Lower lobe of right lung (tissue), 2 donors: ENCODE measurements around the gene UTS2B. TPM values are rescaled to one million over a fixed set of nuclear protein-coding genes. Genes with fewer than 3 reads are reported as not detected.

Experiments used
- ATAC-seq, 2 donors: fragments of 200-7000 bp; cut with Tn5 transposase; one replicate each; pipeline ENCODE4 v1.9.1; 2020 to 2022; ENCODE audit warnings: mild to moderate bottlenecking in 2 of 2, moderate library complexity in 2 of 2
- DNase-seq: peaks from one replicate; pipeline ENCODE4 v3.0.0-alpha.2; 2020
- H3K27ac ChIP-seq: fragments of 200-600 bp; one replicate; pipeline ENCODE4 v1.8.0; 2022
- H3K27me3 ChIP-seq: fragments of 200-600 bp; one replicate; pipeline ENCODE4 v1.8.0; 2022; ENCODE audit warnings: low read depth
- H3K36me3 ChIP-seq: fragments of 200-600 bp; one replicate; pipeline ENCODE4 v1.8.0; 2022; ENCODE audit warnings: mild to moderate bottlenecking
- H3K4me1 ChIP-seq: fragments of 200-600 bp; one replicate; pipeline ENCODE4 v1.8.0; 2022
- H3K4me3 ChIP-seq: fragments of 200-600 bp; one replicate; pipeline ENCODE4 v1.8.0; 2022; ENCODE audit warnings: mild to moderate bottlenecking
- H3K9me3 ChIP-seq: fragments of 200-600 bp; one replicate; pipeline ENCODE4 v1.8.0; 2022
- CTCF ChIP-seq: fragments of 200-600 bp; IDR thresholded peaks from one replicate; pipeline ENCODE4 v1.8.0; 2022; ENCODE audit warnings: antibody characterized with exemption, mild to moderate bottlenecking
- intact Hi-C: fragments of 100-400 bp; cut with DNase I; formaldehyde crosslinking; loops from one replicate; pipeline ENCODE4 v1.11.0; 2022
- total RNA-seq: library from RNA; stranded (reverse); fragmentation: NEBNext Ultra II Directional; extraction: Animal tissue kit (Norgen Biotek cat#: 25700); gene quantifications from one replicate; pipeline ENCODE4 v1.2.1, GENCODE V29; 2021
- donor health status: DM: no; HTN: yes; CAD: no; lungs with severe emphysema.

Gene UTS2B
- total RNA-seq, 1 donor from 2014 or later = 0.44 TPM

DNA sequence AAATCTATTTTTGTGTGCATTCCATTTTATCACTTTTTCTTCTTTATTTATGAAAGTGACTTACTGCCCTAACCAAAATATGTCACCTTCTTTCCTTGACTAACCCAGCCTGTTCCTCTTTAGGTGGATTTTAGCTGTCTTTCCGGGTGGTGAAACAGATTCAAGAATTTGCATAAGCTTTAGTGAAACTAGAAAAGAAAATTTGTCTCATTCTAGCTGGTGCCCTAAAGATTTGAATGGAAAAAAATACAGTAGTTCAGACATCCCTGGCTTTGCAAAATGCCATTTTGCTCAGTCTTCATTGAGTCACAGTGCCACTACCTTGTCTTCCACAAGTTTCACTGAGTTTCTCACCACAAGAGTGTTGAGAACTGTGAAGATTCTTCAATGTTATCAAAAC lies 29.3 kb downstream of the UTS2B start:
- TF ChIP-seq CTCF = no peak
- Histone ChIP-seq H3K36me3 (no peaks in the 10 kb centered on the region), H3K27ac (no peak overlapping the region), H3K4me1 (no peaks in the 10 kb centered on the region), H3K9me3 (no peaks in the 10 kb centered on the region), H3K4me3 (no peak overlapping the region), H3K27me3 (no peaks in the 10 kb centered on the region)
- intact Hi-C loops = no loop called here
- ATAC-seq (no peak), DNase-seq (no peak)

DNA sequence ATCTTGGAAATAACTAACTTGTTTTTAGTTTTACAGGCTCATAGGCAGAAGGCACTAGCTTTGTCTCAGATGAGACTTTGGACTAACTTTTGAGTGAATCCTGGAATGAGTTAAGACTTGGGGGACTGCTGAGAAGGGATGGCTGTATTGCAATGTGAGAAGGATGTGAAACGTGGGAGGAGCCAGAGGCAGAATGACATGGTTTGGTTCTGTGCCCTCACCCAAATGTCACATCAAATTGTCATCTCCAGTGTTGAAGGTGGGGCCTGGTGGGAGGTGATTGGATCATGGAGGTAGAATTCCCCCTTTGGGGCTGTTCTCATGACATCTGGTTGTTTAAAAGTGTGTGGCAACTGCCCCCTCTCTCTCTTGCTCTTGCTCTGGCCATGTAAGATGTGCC lies 29.9 kb downstream of the UTS2B start:
- intact Hi-C loops = no loop called here
- ATAC-seq (no peak), DNase-seq (no peak)
- Histone ChIP-seq H3K27me3 (no peaks in the 10 kb centered on the region), H3K36me3 (no peaks in the 10 kb centered on the region), H3K4me3 (no peak overlapping the region), H3K4me1 (no peaks in the 10 kb centered on the region), H3K9me3 (no peaks in the 10 kb centered on the region), H3K27ac (no peak overlapping the region)
- no peak for TF ChIP-seq CTCF

DNA sequence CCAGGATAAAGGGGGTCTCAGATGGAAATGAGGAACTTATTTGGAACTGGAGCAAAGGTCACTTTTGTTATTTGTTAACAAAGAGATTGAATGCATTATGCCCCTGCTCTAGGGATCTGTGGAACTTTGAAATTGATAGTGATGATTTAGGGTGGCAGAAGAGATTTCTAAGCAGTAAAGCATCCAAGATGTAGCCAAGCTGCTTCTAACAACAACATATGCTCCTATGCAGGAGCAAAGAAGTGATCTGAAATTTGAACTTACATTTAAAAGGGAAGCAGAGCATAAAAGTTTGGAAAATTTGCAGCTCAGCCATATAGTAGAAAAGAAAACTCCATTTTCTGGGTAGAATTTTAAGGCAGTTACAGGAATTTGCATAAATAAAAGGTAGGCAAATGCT lies 31.5 kb downstream of the UTS2B start:
- TF ChIP-seq CTCF = no peak

GRCh38 chr3:191296041-191296541 lies 34.2 kb downstream of the UTS2B start:
- no peak for TF ChIP-seq CTCF

More for the DNA sequence above, 31.5 kb downstream of the UTS2B start:
- Histone ChIP-seq H3K27ac (no peak overlapping the region), H3K4me3 (no peak overlapping the region), H3K9me3 (no peaks in the 10 kb centered on the region), H3K4me1 (no peaks in the 10 kb centered on the region), H3K27me3 (no peaks in the 10 kb centered on the region), H3K36me3 (no peaks in the 10 kb centered on the region)
- no peak for ATAC-seq
- intact Hi-C loops = no loop called here
- DNase-seq = no peak

DNA sequence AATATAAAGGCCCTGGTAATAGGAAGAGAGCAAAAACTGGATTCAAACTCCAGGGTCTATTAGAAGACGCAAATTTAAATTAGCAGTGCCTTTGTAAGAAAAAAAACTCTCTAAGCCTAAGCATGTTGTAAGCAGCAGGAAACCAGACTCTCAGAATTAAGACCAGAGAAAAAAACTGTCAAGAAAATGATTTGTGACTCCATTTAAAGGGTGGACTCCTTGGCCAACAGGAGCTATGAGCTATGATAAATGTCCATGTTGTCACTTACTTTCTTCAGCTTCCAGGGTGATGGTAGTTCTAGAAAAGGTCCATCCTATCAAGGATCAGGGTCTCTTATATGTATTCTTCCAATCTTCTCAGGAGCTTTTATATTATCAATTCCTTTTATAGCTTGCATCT lies 36.0 kb downstream of the UTS2B start:
- Histone ChIP-seq H3K9me3 (no peaks in the 10 kb centered on the region), H3K27ac (no peak overlapping the region), H3K4me3 (no peak overlapping the region), H3K36me3 (no peaks in the 10 kb centered on the region), H3K27me3 (no peaks in the 10 kb centered on the region), H3K4me1 (no peaks in the 10 kb centered on the region)
- intact Hi-C loops = no loop called here
- ATAC-seq (no peak), DNase-seq (no peak)
- no peak for TF ChIP-seq CTCF

More at GRCh38 chr3:191296041-191296541, 34.2 kb downstream of the UTS2B start:
- Histone ChIP-seq H3K9me3 (no peaks in the 10 kb centered on the region), H3K27ac (no peak overlapping the region), H3K27me3 (no peaks in the 10 kb centered on the region), H3K4me1 (no peaks in the 10 kb centered on the region), H3K4me3 (no peak overlapping the region), H3K36me3 (no peaks in the 10 kb centered on the region)
- intact Hi-C loops = no loop called here
- ATAC-seq = no peak
- no peak for DNase-seq
